K562 (cell line): ENCODE measurements around the gene PLXND1. TPM values are rescaled to one million over a fixed set of nuclear protein-coding genes. Genes with fewer than 3 reads are reported as not detected.

Experiments used
- ATAC-seq: fragments of 200-7000 bp; cut with Tn5 transposase; 3 replicates; pipeline ENCODE4 v1.9.1; 2020; ENCODE audit warnings: moderate library complexity
- BruUV-seq: library from RNA; stranded (reverse); fragments of 400-500 nt; replicated peaks from 2 replicates; lab custom pipeline; 2021; lab: Mats Ljungman, UMichigan
- CTCF ChIA-PET: fragments of 300-600 bp; formaldehyde crosslinking; extraction: SDS; loops from one replicate; lab custom pipeline; 2021; ENCODE audit warnings: low intra/inter-chr PET ratio; lab: Yijun Ruan, JAX
- POLR2A ChIA-PET: fragments of 300-600, 350-650 bp; sonication (Branson Sonifier 250); formaldehyde crosslinking; extraction: SDS; loops from one replicate; lab custom pipeline; 2021; ENCODE audit warnings: antibody characterized with exemption, inconsistent platforms; lab: Yijun Ruan, JAX
- DNase-seq, 4 experiments: peaks; one replicate each; pipeline versions ENCODE4 v3.0.0 to v3.0.0-alpha.2; 2011 to 2018; ENCODE audit warnings: low spot score in 3 of 4, mixed read lengths in 3 of 4; ENCODE audit errors: extremely low read depth in 1 of 4
- FAIRE-seq: peaks from 2 replicates; lab custom pipeline; 2011; peaks lifted over from hg19 to GRCh38; lab: Jason Lieb, UNC
- H2AFZ ChIP-seq: 2 replicates; pipeline ENCODE4 v1.6.0; 2011; ENCODE audit warnings: low read depth, low read length, control low read depth, inconsistent platforms
- H3K27ac ChIP-seq: fragments of 200-600 bp; 3 replicates; pipeline ENCODE4 v1.8.0; 2011; ENCODE audit warnings: low read depth, mild to moderate bottlenecking, control low read depth, inconsistent platforms, low read length, moderate library complexity, mixed read lengths; ENCODE audit errors: extremely low read depth
- H3K27me3 ChIP-seq, 2 experiments: fragments of 300-600 bp in 1 of 2; 2 replicates in 1 of 2; 3 replicates in 1 of 2; pipeline versions ENCODE4 v1.6.0 to v1.8.0; 2011; ENCODE audit warnings: inconsistent platforms in 2 of 2, low read length in 2 of 2, mild to moderate bottlenecking in 1 of 2, mixed read lengths in 1 of 2, moderate library complexity in 1 of 2; ENCODE audit not compliant: control insufficient read depth in 2 of 2, insufficient read depth in 2 of 2
- H3K36me3 ChIP-seq: fragments of 300-600 bp; 3 replicates; pipeline ENCODE4 v1.8.0; 2011; ENCODE audit warnings: mild to moderate bottlenecking, low read length, inconsistent platforms; ENCODE audit not compliant: control insufficient read depth, insufficient read depth
- H3K4me1 ChIP-seq, 2 experiments: fragments of 200-600 bp in 1 of 2; replicated peaks in 1 of 2; 2 replicates in 1 of 2; 3 replicates in 1 of 2; pipeline versions ENCODE4 v1.5.1 to v1.8.0; 2011; ENCODE audit warnings: inconsistent platforms in 2 of 2, low read length in 2 of 2, mild to moderate bottlenecking in 1 of 2, mixed read lengths in 1 of 2, moderate library complexity in 1 of 2; ENCODE audit not compliant: control insufficient read depth in 2 of 2, insufficient read depth in 2 of 2
- H3K4me2 ChIP-seq: 2 replicates; pipeline ENCODE4 v1.6.1; 2011; ENCODE audit warnings: low read length, control low read depth, inconsistent platforms, mixed read lengths; ENCODE audit not compliant: insufficient read depth
- H3K4me3 ChIP-seq: fragments of 200-600 bp; sonication (generic), shearing (Covaris generic); 2 replicates; pipeline ENCODE4 v1.5.1; 2016; ENCODE audit warnings: control low read depth, inconsistent platforms
- H3K79me2 ChIP-seq: fragments of 200-600 bp; 3 replicates; pipeline ENCODE4 v1.8.0; 2011; ENCODE audit warnings: low read length, inconsistent platforms; ENCODE audit not compliant: control insufficient read depth, insufficient read depth
- H3K9ac ChIP-seq, 2 experiments: 2 replicates each; pipeline versions ENCODE4 v1.6.0 to v1.6.1; 2011; ENCODE audit warnings: low read depth in 2 of 2, low read length in 2 of 2, control low read depth in 1 of 2, inconsistent platforms in 1 of 2, mild to moderate bottlenecking in 1 of 2, mixed read lengths in 1 of 2; ENCODE audit not compliant: insufficient read depth in 1 of 2
- H3K9me1 ChIP-seq: one replicate; pipeline ENCODE4 v1.6.0; 2011; ENCODE audit warnings: inconsistent platforms, mild to moderate bottlenecking, low read length, moderate library complexity; ENCODE audit not compliant: control insufficient read depth, insufficient read depth
- H3K9me3 ChIP-seq: replicated peaks from 2 replicates; pipeline ENCODE4 v1.5.1; 2011; ENCODE audit warnings: low read depth, low read length, inconsistent platforms; ENCODE audit not compliant: control insufficient read depth, insufficient read depth
- H4K20me1 ChIP-seq: replicated peaks from 2 replicates; pipeline ENCODE4 v1.6.1; 2011; ENCODE audit warnings: low read length, inconsistent platforms, mixed read lengths; ENCODE audit not compliant: control insufficient read depth, insufficient read depth
- BCOR ChIP-seq: fragments of 450-650 bp; IDR thresholded peaks from 2 replicates; pipeline ENCODE4 v1.6.1; 2016
- CGGBP1 ChIP-seq: fragments of 250-450 bp; sonication (Bioruptor Pico); IDR thresholded peaks from 2 replicates; pipeline ENCODE4 v1.9.0; 2021; ENCODE audit warnings: mild to moderate bottlenecking
- GABPA ChIP-seq: fragments of 200-800 bp; sonication (Bioruptor generic); conservative IDR thresholded peaks from 2 replicates; pipeline ENCODE4 v1.6.1; 2016; ENCODE audit warnings: low read depth, missing genetic modification characterization, missing compliant biosample characterization
- HEY1 ChIP-seq: fragments of 250-450 bp; sonication (Bioruptor Pico); IDR thresholded peaks from 2 replicates; pipeline ENCODE4 v1.5.0; 2020; ENCODE audit warnings: mild to moderate bottlenecking, moderate library complexity, borderline replicate concordance
- KDM1A ChIP-seq, 2 experiments: fragments of 450-650 bp; IDR thresholded peaks; 2 replicates each; pipeline ENCODE4 v1.6.1; 2016; ENCODE audit warnings: mild to moderate bottlenecking in 2 of 2
- RAD51 ChIP-seq: fragments of 450-650 bp; IDR thresholded peaks from 2 replicates; pipeline ENCODE4 v1.7.1; 2016; ENCODE audit warnings: low read depth, mild to moderate bottlenecking, borderline replicate concordance
- RBM25 ChIP-seq: fragments of 200-400 bp; formaldehyde crosslinking; IDR thresholded peaks from 2 replicates; pipeline ENCODE4 v1.6.1; 2018; ENCODE audit warnings: low read length, low read depth, moderate library complexity; ENCODE audit not compliant: severe bottlenecking
- RCOR1 ChIP-seq, 2 experiments: IDR thresholded peaks; 2 replicates each; pipeline ENCODE4 v1.6.1; 2012; ENCODE audit warnings: low read depth in 2 of 2, low read length in 2 of 2, borderline replicate concordance in 1 of 2, improper control_type of control experiment in 1 of 2
- SRF ChIP-seq, 2 experiments: fragments of 250-450, 450-650 bp in 1 of 2; sonication (Bioruptor Pico) in 1 of 2; sonication (generic) in 1 of 2; formaldehyde crosslinking; IDR thresholded peaks; 2 replicates each; pipeline versions ENCODE4 v1.5.0 to v1.5.1; 2020 to 2022; ENCODE audit warnings: mild to moderate bottlenecking in 1 of 2, missing genetic modification reagents in 1 of 2
- TEAD1 ChIP-seq, 2 experiments: fragments of 450-650 bp in 1 of 2; sonication (generic) in 1 of 2; formaldehyde crosslinking; IDR thresholded peaks; 2 replicates each; pipeline versions ENCODE4 v1.4.0 to v1.8.0; 2020 to 2022; ENCODE audit warnings: mild to moderate bottlenecking in 2 of 2, missing genetic modification reagents in 1 of 2
- ZFP36 ChIP-seq: fragments of 150-350 bp; IDR thresholded peaks from 2 replicates; pipeline ENCODE4 v1.6.1; 2018; ENCODE audit warnings: low read length, low read depth; ENCODE audit not compliant: partially characterized antibody
- WGBS: fragments of 100-300 bp; shearing (Covaris generic); methylation state at CpG from one replicate; pipeline ENCODE4 v1.1.6; 2016; ENCODE audit warnings: low coverage, mixed read lengths; ENCODE audit not compliant: insufficient coverage; ENCODE audit errors: missing lambda C conversion rate; 5-methylcytosine and 5-hydroxymethylcytosine counted together
- in situ Hi-C: fragments of 300-500 bp; cut with MboI; formaldehyde crosslinking; loops from 4 replicates; pipeline ENCODE4 v1.15.0; 2018; ENCODE audit warnings: inconsistent platforms, mixed read lengths
- intact Hi-C: fragments of 100-400 bp; cut with micrococcal nuclease; formaldehyde crosslinking; loops from 2 replicates; pipeline ENCODE4 v1.14.2; 2022
- polyA plus RNA-seq, 8 experiments: library from polyadenylated mRNA; depleted of rRNA in 4 of 8; stranded (reverse) in 5 of 8; unstranded in 3 of 8; fragments of >200 nt; fragmentation: Nextera tagmentation in 2 of 8; fragmentation: Illumina TruSeq in 1 of 8; extraction: Ambion mirVana in 2 of 8; extraction: Trizol in 1 of 8; gene quantifications; 2 replicates each; pipeline versions ENCODE4 v1.2.1 to v1.2.3, GENCODE V29; 2011 to 2014; ENCODE audit warnings: inconsistent platforms in 1 of 8, missing spikeins in 1 of 8
- total RNA-seq, 7 experiments: library from RNA; depleted of rRNA in 6 of 7; stranded (reverse); fragments of >200 nt in 6 of 7; fragmentation: Illumina TruSeq in 2 of 7; extraction: Trizol in 2 of 7; gene quantifications; 2 replicates each; pipeline versions ENCODE4 v1.2.1 to v1.2.3, GENCODE V29; 2011 to 2021; ENCODE audit warnings: low replicate concordance in 1 of 7
- TF ChIP-seq, protein P1 (sequence below): sonication (generic); formaldehyde crosslinking; IDR thresholded peaks from 2 replicates; pipeline ENCODE4 v1.8.0; 2022; ENCODE audit warnings: missing genetic modification reagents, mild to moderate bottlenecking, moderate library complexity, borderline replicate concordance

Gene PLXND1
- total and polyA plus RNA-seq, 9 of the 15 experiments (the other 6 are each of a cell fraction or from before 2014, with no cell fraction given), result 0.34 to 28.8 (median 14.0) TPM

DNA sequence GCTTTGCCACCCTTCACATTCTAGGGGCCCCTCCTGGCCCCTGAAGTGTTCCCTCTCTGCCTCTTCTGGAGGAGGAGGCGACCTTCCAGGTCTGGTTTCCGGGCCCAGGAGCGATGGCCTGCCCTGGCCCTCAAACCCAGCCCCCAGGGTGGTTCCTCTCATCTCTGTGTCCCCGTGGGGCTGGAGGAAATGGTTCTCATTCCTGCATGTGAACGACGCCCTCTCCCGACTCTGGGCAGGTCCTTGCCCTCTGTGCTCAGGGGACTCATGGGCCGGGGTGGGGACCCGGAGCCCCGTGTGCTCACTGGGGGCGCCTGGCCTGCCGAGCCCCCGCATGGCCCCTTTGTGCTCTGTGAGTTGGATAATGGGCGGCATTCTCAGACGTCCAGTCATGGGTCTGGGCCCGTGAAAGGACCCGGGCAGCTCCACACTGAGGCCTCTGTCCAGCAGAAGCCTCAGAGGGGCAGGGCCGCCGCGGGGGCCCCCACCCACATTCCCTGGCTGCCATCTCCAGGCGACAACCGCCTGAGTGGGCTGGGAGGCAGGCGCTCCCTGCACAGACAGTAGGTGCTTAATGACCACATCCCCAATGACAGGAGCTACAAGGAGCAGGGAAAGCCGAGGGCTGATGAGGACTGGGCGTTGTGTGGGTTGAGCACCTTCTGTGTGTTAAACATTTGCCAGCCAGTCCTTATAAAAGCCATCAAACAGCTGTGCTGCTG, 5.5 kb upstream of the PLXND1 start:
- no peak overlapping the region for H3K4me3 ChIP-seq
- WGBS, result 79% methylated on average over 12 of the region's 25 CpGs

DNA sequence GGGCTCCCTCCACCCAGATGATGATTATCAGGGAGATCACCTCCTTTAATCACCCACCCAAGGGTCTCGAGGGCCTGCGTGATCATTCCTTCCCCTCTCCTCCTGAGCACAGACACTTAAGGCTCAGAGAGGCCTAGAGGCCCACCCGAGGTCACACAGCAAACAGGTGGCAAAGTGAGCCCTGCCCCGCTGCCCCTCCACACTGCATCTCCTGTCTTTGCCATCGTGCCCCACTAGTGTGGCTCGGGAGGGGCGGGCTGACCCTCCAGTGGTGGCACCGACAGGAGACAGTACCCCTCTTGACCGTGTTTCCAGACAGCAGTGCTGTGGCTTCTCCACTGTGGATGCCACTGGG, 4.9 kb upstream of the PLXND1 start:
- in situ Hi-C loops, result no loop called here
- Histone ChIP-seq H3K9me1 (no peaks in the 10 kb centered on the region), H3K9ac (no peak overlapping the region), H4K20me1 (no peaks in the 10 kb centered on the region), H3K27ac (no peak overlapping the region), H3K79me2 (no peaks in the 10 kb centered on the region), H3K27me3 (no peaks in the 10 kb centered on the region), H3K4me3 (no peak overlapping the region), H3K4me2 (no peak overlapping the region), H3K9me3 (no peaks in the 10 kb centered on the region), H3K4me1 (peaks cover 24 to 73% of the 10 kb centered on the region in 2 experiments; a peak in 4 of 5 replicates), H3K36me3 (no peaks in the 10 kb centered on the region), H2AFZ (no peak overlapping the region)
- DNase-seq (no peak), ATAC-seq (no peak), FAIRE-seq (no peak)
- POLR2A ChIA-PET, result no interaction called here
- CTCF ChIA-PET, result no interaction called here
- intact Hi-C loops, result no loop called here
- BruUV-seq, result no TSS peak
- TF ChIP-seq GABPA (tag) (no peak), ZFP36 (peak; percentile 62), RAD51 (no peak), TEAD1 (CRISPR knock-in tag; IDR thresholded peaks at IDR 0.05) (no peak), RCOR1 (IDR thresholded peaks at IDR 0.05; ENCODE audit: borderline replicate concordance in 1 of 2, low read depth in 2 of 2, low read length in 2 of 2) (no peak), KDM1A (IDR thresholded peaks at IDR 0.05) (peak; percentile 40 to 61; a peak in 3 of 4 replicates), HEY1 (CRISPR knock-in tag) (no peak), CGGBP1 (CRISPR knock-in tag) (no peak), RBM25 (peak; percentile 59), BCOR (peak; percentile 86)
- 96% methylated on average over 5 of the region's 9 CpGs for WGBS

More for the DNA sequence above, 5.5 kb upstream of the PLXND1 start:
- DNase-seq, result no peak
- Histone ChIP-seq H4K20me1 (no peaks in the 10 kb centered on the region), H3K4me1 (peaks cover 24 to 70% of the 10 kb centered on the region in 2 experiments; a peak in 4 of 5 replicates), H3K27me3 (no peaks in the 10 kb centered on the region), H3K9ac (peak overlapping the region in 1 of 2 experiments; percentile 45; a peak in 1 of 4 replicates), H3K36me3 (no peaks in the 10 kb centered on the region), H3K4me2 (no peak overlapping the region), H3K9me1 (no peaks in the 10 kb centered on the region), H3K27ac (no peak overlapping the region), H3K79me2 (no peaks in the 10 kb centered on the region), H3K9me3 (no peaks in the 10 kb centered on the region), H2AFZ (peak overlapping the region; percentile 60; the same call in 1 of the 2 replicates)
- CTCF ChIA-PET, result no interaction called here
- ATAC-seq, result no peak
- TF ChIP-seq, protein P1, sequence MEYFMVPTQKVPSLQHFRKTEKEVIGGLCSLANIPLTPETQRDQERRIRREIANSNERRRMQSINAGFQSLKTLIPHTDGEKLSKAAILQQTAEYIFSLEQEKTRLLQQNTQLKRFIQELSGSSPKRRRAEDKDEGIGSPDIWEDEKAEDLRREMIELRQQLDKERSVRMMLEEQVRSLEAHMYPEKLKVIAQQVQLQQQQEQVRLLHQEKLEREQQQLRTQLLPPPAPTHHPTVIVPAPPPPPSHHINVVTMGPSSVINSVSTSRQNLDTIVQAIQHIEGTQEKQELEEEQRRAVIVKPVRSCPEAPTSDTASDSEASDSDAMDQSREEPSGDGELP (CRISPR knock-in tag), result peak; percentile 12; the same call in 1 of the 2 replicates
- TF ChIP-seq SRF (CRISPR knock-in tag; IDR thresholded peaks at IDR 0.05), result no peak
- in situ Hi-C loops (no loop called here), intact Hi-C loops (no loop called here)
- POLR2A ChIA-PET, result no interaction called here
- no TSS peak for BruUV-seq
- FAIRE-seq, result no peak
